ENCODE data around the gene RNF4.
A peak's percentile ranks its signal among the peaks of the same experiment; 100 is the strongest.

The RNF4 gene

GRCh38 chr4:2472187-2472586, 3.3 kb downstream of the RNF4 start:
- Mint-ChIP-seq H3K27me3 (no peaks in the 10 kb centered on the region), H3K36me3 (ENCODE audit: insufficient read depth) (peaks cover 92% of the 10 kb centered on the region), H3K4me1 (ENCODE audit: low read depth in 2 of 2) (peaks cover 53 to 68% of the 10 kb centered on the region in 2 donors), H3K4me3 (peak overlapping the region in 1 of 2 donors; percentile 90), H3K9me3 (no peaks in the 10 kb centered on the region), H3K27ac (peak overlapping the region; percentile 88 to 95)
- DNase-seq (no peak), ATAC-seq (replicated peaks) (no peak)

DNA sequence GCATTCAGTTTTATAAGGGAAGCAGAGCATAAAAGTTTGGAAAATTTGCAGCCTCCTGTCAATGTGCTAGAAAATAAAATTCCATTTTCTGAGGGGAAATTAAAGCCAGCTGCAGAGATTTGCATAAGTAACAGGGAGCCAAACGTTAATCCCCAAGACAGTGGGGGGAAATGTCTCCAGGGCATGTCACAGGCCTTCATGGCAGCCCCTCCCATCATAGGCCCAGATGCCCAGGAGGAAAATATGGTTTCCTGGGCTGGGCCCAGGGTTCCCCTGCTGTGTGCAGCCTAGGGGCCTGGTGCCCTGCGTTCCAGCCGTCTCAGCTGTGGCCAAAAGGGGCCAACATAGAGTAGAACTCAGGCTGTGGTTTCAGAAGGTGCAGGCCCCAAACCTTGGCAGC, 9.3 kb downstream of the RNF4 start:
- Mint-ChIP-seq H3K4me1 (ENCODE audit: low read depth in 2 of 2) (peaks cover 74 to 85% of the 10 kb centered on the region in 2 donors), H3K4me3 (peak overlapping the region; percentile 28 to 65), H3K27me3 (no peaks in the 10 kb centered on the region), H3K36me3 (ENCODE audit: insufficient read depth) (peaks cover 70% of the 10 kb centered on the region), H3K27ac (peak overlapping the region; percentile 28 to 44), H3K9me3 (no peaks in the 10 kb centered on the region)
- ATAC-seq (replicated peaks): no peak
- DNase-seq: no peak

DNA sequence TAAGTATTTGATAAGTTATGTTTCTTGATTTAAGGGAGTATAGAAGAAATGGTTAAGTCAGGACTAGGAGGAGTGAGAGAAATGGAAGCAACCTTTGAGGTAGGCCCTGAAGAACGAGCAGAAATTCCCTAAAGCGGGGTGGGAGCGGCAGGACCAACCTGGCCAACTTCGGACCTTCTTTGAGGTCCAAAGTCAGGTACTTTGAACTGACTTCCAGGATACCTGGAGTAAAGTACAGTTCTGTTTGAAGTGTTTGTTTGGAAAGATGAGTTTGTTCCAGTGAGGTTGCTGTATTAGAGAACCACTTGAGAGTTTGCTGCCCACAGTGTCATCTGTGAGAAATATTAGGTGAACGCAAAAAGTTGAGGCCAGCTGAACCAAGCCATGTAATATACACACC, 11.7 kb downstream of the RNF4 start:
- Mint-ChIP-seq H3K27ac (peak overlapping the region; percentile 44 to 92), H3K27me3 (no peaks in the 10 kb centered on the region), H3K4me3 (peak overlapping the region; percentile 28 to 65), H3K4me1 (ENCODE audit: low read depth in 2 of 2) (peaks cover 81 to 91% of the 10 kb centered on the region in 2 donors), H3K36me3 (ENCODE audit: insufficient read depth) (peaks cover 55% of the 10 kb centered on the region), H3K9me3 (no peaks in the 10 kb centered on the region)
- no peak for DNase-seq
- no peak for ATAC-seq (replicated peaks)

DNA sequence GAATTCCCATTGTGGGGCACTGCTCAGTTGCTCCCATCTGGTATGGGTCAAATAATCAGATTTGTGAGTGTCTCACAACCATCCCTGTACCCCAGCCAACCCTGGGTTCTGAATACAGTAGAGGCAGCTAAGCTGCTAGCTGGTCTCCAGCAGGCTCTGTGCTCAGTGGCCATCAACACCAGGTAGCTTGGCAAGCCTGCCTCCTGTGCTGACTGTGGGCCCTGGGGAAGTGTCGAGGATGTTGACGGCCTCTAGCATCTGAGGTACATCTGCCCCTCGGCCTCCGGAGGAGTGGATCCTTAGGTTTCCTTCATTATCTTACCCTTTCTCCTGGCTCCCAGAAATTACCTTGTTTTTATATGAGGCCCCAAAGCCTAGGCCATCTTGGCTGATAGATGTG, 13.3 kb downstream of the RNF4 start:
- peaks cover 83 to 93% of the 10 kb centered on the region in 2 donors for H3K4me1 Mint-ChIP-seq (ENCODE audit: low read depth in 2 of 2)
- peaks cover 47% of the 10 kb centered on the region for H3K36me3 Mint-ChIP-seq (ENCODE audit: insufficient read depth)
- ATAC-seq (replicated peaks) (no peak), DNase-seq (no peak)
- H3K27ac Mint-ChIP-seq: peak overlapping the region; percentile 84 to 92
- H3K9me3 Mint-ChIP-seq: no peaks in the 10 kb centered on the region
- peak overlapping the region; percentile 69 to 79 for H3K4me3 Mint-ChIP-seq
- H3K27me3 Mint-ChIP-seq: no peaks in the 10 kb centered on the region

DNA sequence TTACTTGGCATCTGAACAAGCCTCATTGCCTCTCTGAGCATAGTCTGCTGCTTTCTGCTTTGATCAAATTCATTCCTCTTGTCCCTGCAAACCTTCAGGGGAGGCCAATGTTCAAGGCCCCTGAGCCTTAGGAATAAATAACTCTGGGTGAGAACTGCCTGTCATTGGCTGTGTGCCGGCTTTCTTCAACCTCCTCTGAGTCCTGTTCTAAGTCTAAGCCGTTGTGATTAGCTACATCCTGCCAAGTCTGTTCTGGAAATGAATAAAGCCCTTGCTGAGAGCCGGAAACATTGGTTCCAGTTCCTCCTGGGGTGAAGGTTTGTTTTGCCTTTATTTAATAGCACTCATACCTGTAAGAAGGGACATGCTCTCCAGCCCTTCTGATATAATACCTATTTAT, 13.8 kb downstream of the RNF4 start:
- peak overlapping the region; percentile 84 to 92 for H3K27ac Mint-ChIP-seq
- H3K4me3 Mint-ChIP-seq: peak overlapping the region; percentile 69 to 79
- peaks cover 45% of the 10 kb centered on the region for H3K36me3 Mint-ChIP-seq (ENCODE audit: insufficient read depth)
- DNase-seq (no peak), ATAC-seq (replicated peaks) (no peak)
- no peaks in the 10 kb centered on the region for H3K27me3 Mint-ChIP-seq
- no peaks in the 10 kb centered on the region for H3K9me3 Mint-ChIP-seq
- peaks cover 81 to 90% of the 10 kb centered on the region in 2 donors for H3K4me1 Mint-ChIP-seq (ENCODE audit: low read depth in 2 of 2)

GRCh38 chr4:2483237-2483636, 14.3 kb downstream of the RNF4 start:
- Mint-ChIP-seq H3K27me3 (no peaks in the 10 kb centered on the region), H3K4me3 (peak overlapping the region; percentile 69 to 79), H3K9me3 (no peaks in the 10 kb centered on the region), H3K36me3 (ENCODE audit: insufficient read depth) (peaks cover 41% of the 10 kb centered on the region), H3K27ac (peak overlapping the region in 1 of 2 donors; percentile 84), H3K4me1 (ENCODE audit: low read depth in 2 of 2) (peaks cover 80 to 90% of the 10 kb centered on the region in 2 donors)
- no peak for DNase-seq
- no peak for ATAC-seq (replicated peaks)

GRCh38 chr4:2484185-2484584, 15.3 kb downstream of the RNF4 start:
- H3K4me3 Mint-ChIP-seq: peak overlapping the region; percentile 74 to 78
- no peak for DNase-seq
- no peaks in the 10 kb centered on the region for H3K9me3 Mint-ChIP-seq
- peaks cover 37% of the 10 kb centered on the region for H3K36me3 Mint-ChIP-seq (ENCODE audit: insufficient read depth)
- H3K27me3 Mint-ChIP-seq: no peaks in the 10 kb centered on the region
- no peak for ATAC-seq (replicated peaks)
- H3K4me1 Mint-ChIP-seq (ENCODE audit: low read depth in 2 of 2): peaks cover 73 to 86% of the 10 kb centered on the region in 2 donors
- H3K27ac Mint-ChIP-seq: peak overlapping the region; percentile 77 to 92

GRCh38 chr4:2484993-2485392, 16.1 kb downstream of the RNF4 start:
- Mint-ChIP-seq H3K4me1 (ENCODE audit: low read depth in 2 of 2) (peaks cover 68 to 86% of the 10 kb centered on the region in 2 donors), H3K27me3 (no peaks in the 10 kb centered on the region), H3K4me3 (peak overlapping the region; percentile 74 to 78), H3K9me3 (no peaks in the 10 kb centered on the region), H3K27ac (peak overlapping the region; percentile 77 to 92), H3K36me3 (ENCODE audit: insufficient read depth) (peaks cover 36% of the 10 kb centered on the region)
- DNase-seq (peak; percentile 51 to 57 (median 55)), ATAC-seq (replicated peaks) (peak; percentile 83)

- H3K4me3 Mint-ChIP-seq: peak overlapping the region; percentile 74 to 78
- H3K27me3 Mint-ChIP-seq: no peaks in the 10 kb centered on the region
- peaks cover 40% of the 10 kb centered on the region for H3K36me3 Mint-ChIP-seq (ENCODE audit: insufficient read depth)
- H3K9me3 Mint-ChIP-seq: no peaks in the 10 kb centered on the region
- ATAC-seq (replicated peaks) (no peak), DNase-seq (no peak)
- peaks cover 66 to 86% of the 10 kb centered on the region in 2 donors for H3K4me1 Mint-ChIP-seq (ENCODE audit: low read depth in 2 of 2)
- H3K27ac Mint-ChIP-seq: peak overlapping the region; percentile 89 to 92
Observed at GRCh38 chr4:2485956-2486355, 17.1 kb downstream of the RNF4 start.

- Mint-ChIP-seq H3K27ac (peak overlapping the region; percentile 89 to 92), H3K9me3 (no peaks in the 10 kb centered on the region), H3K4me3 (peak overlapping the region; percentile 74 to 78), H3K27me3 (no peaks in the 10 kb centered on the region), H3K36me3 (ENCODE audit: insufficient read depth) (peaks cover 47% of the 10 kb centered on the region), H3K4me1 (ENCODE audit: low read depth in 2 of 2) (peaks cover 57 to 79% of the 10 kb centered on the region in 2 donors)
- DNase-seq (no peak), ATAC-seq (replicated peaks) (no peak)
Observed at GRCh38 chr4:2486981-2487380, 18.1 kb downstream of the RNF4 start.

GRCh38 chr4:2487632-2488031, 18.7 kb downstream of the RNF4 start:
- ATAC-seq (replicated peaks): peak; percentile 64
- Mint-ChIP-seq H3K4me3 (peak overlapping the region; percentile 25 to 74), H3K9me3 (no peaks in the 10 kb centered on the region), H3K27ac (peak overlapping the region; percentile 23 to 89), H3K27me3 (no peaks in the 10 kb centered on the region), H3K36me3 (ENCODE audit: insufficient read depth) (peaks cover 53% of the 10 kb centered on the region), H3K4me1 (ENCODE audit: low read depth in 2 of 2) (peaks cover 50 to 76% of the 10 kb centered on the region in 2 donors)
- DNase-seq: no peak

DNA sequence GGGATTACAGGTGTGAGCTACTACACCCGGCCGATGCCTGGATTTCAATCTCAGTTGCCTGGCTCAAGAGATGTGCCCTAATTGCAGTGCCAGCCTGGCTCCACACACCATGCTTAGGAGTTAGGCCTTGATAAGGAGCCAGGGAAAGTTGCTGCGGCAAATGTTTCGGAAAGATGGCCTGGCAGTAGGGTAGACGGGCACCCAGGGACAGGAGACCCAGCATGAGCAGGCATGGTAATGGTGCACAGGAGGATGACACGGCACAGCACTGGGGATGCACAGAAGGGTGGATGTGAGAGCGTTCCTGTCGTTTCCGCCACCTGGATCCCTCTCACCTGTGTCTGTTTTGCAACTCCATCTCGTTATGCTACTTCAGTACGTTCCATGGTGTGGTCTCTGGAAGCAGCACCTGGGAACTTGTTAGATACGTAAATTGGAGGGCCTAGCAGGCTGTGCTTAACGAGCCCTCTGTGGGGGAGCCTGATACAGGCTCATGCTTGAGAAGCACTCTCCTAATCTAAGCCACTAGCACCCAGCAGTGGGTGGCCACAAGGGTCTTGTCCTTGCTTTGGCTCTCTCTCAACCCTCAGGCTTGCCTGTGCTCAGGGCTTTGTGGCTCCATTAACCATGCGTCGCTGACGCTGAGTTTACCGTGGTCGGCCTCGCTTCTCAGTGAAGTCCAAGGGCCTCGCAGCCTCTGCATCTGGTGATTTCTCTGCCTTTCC, 20.3 kb downstream of the RNF4 start:
- Mint-ChIP-seq H3K27ac (peak overlapping the region in 1 of 2 donors; percentile 89), H3K4me1 (ENCODE audit: low read depth in 2 of 2) (peaks cover 45 to 71% of the 10 kb centered on the region in 2 donors), H3K9me3 (no peaks in the 10 kb centered on the region), H3K36me3 (ENCODE audit: insufficient read depth) (peaks cover 69% of the 10 kb centered on the region), H3K4me3 (no peak overlapping the region), H3K27me3 (no peaks in the 10 kb centered on the region)
- ATAC-seq (replicated peaks) (no peak), DNase-seq (no peak)

DNA sequence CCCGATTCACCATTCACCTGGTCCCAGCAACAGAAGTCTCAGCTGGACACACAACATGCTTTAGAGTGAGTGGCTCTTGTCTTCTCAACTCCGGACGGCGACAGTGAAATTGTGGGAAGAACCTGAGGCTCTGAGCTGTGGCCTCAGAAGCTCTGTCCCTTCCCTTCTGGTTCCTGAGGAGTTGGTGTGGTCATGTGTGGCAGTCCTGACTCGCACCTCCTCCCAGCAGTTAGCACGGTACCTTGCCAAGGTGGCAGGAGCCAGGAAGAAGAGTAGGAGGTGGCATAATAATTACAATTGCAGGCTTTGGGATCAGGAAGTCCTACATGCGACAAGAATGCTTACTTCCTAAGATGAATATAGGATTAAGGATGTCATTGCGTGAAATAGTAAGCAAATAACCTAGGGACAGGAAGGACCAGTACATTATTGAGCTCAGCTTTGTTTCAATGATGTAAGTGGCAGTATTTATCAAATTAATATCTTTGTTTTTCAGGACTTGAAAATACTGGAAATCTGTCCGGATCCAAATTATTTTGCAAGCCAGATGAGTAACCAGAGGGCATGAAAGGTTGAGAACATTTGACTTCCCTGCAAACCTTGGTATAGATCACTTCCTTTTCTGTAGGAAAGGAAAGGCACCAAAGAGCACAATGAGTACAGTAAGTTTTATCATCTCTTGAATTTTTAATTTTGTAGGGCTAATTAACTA, 21.1 kb downstream of the RNF4 start:
- Mint-ChIP-seq H3K9me3 (no peaks in the 10 kb centered on the region), H3K27me3 (no peaks in the 10 kb centered on the region), H3K4me3 (no peak overlapping the region), H3K27ac (peak overlapping the region; percentile 77 to 89), H3K36me3 (ENCODE audit: insufficient read depth) (peaks cover 74% of the 10 kb centered on the region), H3K4me1 (ENCODE audit: low read depth in 2 of 2) (peaks cover 41 to 63% of the 10 kb centered on the region in 2 donors)
- ATAC-seq (replicated peaks): no peak
- DNase-seq: no peak

- H3K27ac Mint-ChIP-seq: peak overlapping the region; percentile 35 to 77
- H3K27me3 Mint-ChIP-seq: no peaks in the 10 kb centered on the region
- H3K9me3 Mint-ChIP-seq: no peaks in the 10 kb centered on the region
- peaks cover 88% of the 10 kb centered on the region for H3K36me3 Mint-ChIP-seq (ENCODE audit: insufficient read depth)
- DNase-seq: no peak
- peak overlapping the region; percentile 2 to 4 for H3K4me3 Mint-ChIP-seq
- no peak for ATAC-seq (replicated peaks)
- H3K4me1 Mint-ChIP-seq (ENCODE audit: low read depth in 2 of 2): peaks cover 23 to 47% of the 10 kb centered on the region in 2 donors
Observed at GRCh38 chr4:2492970-2493369, 24.1 kb downstream of the RNF4 start.

Measured in effector memory CD8-positive, alpha-beta T cell (primary cell).